ENCODE data around the gene UQCRFS1. TPM values are rescaled to one million over a fixed set of nuclear protein-coding genes. Genes with fewer than 3 reads are reported as not detected.
"Not testable (repeated sequence)": the region's sequence is repeated elsewhere in the genome, so short reads cannot be mapped to it uniquely, and the experiment has no call there.

Gene UQCRFS1
- total and polyA plus RNA-seq, 9 donors: 19.3 to 37.7 (median 23.8) TPM

DNA sequence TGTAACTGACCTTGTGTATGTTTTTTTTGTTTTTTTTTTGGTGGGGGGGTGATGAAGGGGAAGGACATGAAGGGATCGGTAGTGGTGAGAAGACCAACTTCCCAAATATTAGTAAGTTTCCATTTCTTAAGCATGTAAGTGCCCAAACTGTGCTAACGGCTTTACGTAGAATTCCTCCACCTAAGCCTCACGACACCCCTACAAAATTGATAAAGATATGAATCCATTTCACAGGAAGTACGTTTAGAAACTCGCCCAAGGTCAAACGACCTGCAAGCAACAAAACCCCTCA lies 649 bp downstream of the UQCRFS1 start:
- 0% methylated on average over 7 of the region's 7 CpGs for WGBS, 3 donors
- no peak for TF ChIP-seq POLR2A (IDR thresholded peaks at IDR 0.05)
- TF ChIP-seq EP300 (IDR thresholded peaks at IDR 0.05): no peak
- TF ChIP-seq, protein P1, sequence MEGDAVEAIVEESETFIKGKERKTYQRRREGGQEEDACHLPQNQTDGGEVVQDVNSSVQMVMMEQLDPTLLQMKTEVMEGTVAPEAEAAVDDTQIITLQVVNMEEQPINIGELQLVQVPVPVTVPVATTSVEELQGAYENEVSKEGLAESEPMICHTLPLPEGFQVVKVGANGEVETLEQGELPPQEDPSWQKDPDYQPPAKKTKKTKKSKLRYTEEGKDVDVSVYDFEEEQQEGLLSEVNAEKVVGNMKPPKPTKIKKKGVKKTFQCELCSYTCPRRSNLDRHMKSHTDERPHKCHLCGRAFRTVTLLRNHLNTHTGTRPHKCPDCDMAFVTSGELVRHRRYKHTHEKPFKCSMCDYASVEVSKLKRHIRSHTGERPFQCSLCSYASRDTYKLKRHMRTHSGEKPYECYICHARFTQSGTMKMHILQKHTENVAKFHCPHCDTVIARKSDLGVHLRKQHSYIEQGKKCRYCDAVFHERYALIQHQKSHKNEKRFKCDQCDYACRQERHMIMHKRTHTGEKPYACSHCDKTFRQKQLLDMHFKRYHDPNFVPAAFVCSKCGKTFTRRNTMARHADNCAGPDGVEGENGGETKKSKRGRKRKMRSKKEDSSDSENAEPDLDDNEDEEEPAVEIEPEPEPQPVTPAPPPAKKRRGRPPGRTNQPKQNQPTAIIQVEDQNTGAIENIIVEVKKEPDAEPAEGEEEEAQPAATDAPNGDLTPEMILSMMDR (IDR thresholded peaks at IDR 0.05): no peak
- peak overlapping the region; percentile 97 for H3K4me3 ChIP-seq
- H3K27me3 ChIP-seq: no peaks in the 10 kb centered on the region
- intact Hi-C loops (cut with DNase I): loop anchor here in 1 of 4 donors (10.0 kb wide), 1 partner anchor 582 kb away; no protein-coding TSS in a partner anchor
- DNase-seq: no peak
- H3K4me1 ChIP-seq (ENCODE audit: insufficient read depth): peaks cover 5% of the 10 kb centered on the region
- H3K36me3 ChIP-seq: no peaks in the 10 kb centered on the region
- no peaks in the 10 kb centered on the region for H3K9me3 ChIP-seq
- peak overlapping the region; percentile 68 to 87 for H3K27ac ChIP-seq

DNA sequence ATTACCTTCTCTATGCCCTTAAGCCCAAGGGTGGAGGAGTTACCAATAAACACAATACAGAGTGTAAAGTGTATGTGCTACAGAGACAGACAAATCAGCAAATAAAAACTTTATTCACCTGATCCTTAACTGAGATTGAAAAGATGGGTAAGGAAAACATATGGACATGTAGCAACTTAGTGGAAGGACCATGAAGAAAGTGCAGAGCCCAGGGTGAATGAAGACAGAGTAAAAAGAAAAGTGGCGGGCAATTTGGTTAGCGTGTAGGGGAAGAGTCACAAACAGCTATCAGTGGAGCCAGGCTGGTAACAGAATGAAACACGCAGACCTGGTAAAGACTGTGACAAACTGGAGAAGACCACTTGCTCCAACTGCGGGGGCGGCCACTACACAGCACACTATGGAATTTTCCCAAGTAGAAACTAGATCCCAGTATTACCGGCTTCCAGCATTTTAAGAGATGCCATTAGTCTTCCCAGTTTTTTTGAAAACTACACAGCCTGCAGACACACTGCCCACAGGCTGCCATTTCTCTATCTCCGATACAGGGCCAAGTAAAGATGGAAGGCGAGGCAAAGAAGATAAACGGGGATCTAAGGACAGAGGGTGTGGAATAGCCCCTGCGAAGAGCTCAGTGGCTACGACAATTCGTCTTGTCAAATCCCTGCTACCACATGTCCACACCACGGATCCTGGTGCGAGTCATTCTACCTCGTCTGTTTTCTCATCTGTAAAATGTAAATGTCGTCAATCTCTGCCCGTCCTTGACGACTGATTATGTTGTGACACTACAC lies 1.2 kb downstream of the UQCRFS1 start:
- WGBS, 3 donors: 32 to 37% (median 33%) methylated on average over 18 of the region's 18 CpGs
- no peak for DNase-seq
- Histone ChIP-seq H3K4me3 (peak overlapping the region; percentile 97), H3K27ac (peak overlapping the region in 1 of 2 donors; percentile 87), H3K4me1 (ENCODE audit: insufficient read depth) (peaks cover 5% of the 10 kb centered on the region), H3K9me3 (no peaks in the 10 kb centered on the region), H3K36me3 (no peaks in the 10 kb centered on the region), H3K27me3 (no peaks in the 10 kb centered on the region)
- TF ChIP-seq EP300 (IDR thresholded peaks at IDR 0.05) (no peak), POLR2A (IDR thresholded peaks at IDR 0.05) (no peak)
- TF ChIP-seq, protein P1 (IDR thresholded peaks at IDR 0.05): no peak
- intact Hi-C loops (cut with DNase I): loop anchor here in 1 of 4 donors (10.0 kb wide), 1 partner anchor 583 kb away; no protein-coding TSS in a partner anchor

DNA sequence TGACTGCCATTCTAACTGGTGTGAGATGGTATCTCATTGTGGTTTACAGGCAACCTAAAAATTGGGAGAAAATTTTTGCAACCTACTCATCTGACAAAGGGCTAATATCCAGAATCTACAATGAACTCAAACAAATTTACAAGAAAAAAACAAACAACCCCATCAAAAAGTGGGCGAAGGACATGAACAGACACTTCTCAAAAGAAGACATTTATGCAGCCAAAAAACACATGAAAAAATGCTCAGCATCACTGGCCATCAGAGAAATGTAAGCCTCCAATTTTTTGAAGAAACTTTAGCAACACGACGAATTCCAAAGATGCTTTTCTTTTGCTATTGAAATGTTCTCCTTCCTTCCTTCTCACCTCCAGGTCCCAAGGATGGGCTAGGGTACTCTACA lies 1.9 kb downstream of the UQCRFS1 start:
- intact Hi-C loops (cut with DNase I): loop anchor here in 1 of 4 donors (10.0 kb wide), 1 partner anchor 584 kb away; no protein-coding TSS in a partner anchor
- not testable (repeated sequence) for H3K36me3 ChIP-seq; H3K4me3 ChIP-seq; H3K27me3 ChIP-seq; H3K4me1 ChIP-seq (ENCODE audit: insufficient read depth); H3K27ac ChIP-seq; H3K9me3 ChIP-seq; DNase-seq
- WGBS, 3 donors: 95 to 99% (median 98%) methylated on average over 2 to 3 of the region's 3 CpGs

DNA sequence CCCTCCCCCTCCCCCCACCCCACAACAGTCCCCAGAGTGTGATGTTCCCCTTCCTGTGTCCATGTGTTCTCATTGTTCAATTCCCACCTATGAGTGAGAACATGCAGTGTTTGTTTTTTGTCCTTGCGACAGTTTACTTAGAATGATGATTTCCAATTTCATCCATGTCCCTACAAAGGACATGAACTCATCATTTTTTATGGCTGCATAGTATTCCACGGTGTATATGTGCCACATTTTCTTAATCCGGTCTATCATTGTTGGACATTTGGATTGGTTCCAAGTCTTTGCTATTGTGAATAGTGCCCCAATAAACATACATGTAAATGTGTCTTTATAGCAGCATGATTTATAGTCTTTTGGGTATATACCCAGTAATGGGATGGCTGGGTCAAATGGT lies 2.4 kb downstream of the UQCRFS1 start:
- H3K9me3 ChIP-seq; H3K27me3 ChIP-seq; DNase-seq; H3K36me3 ChIP-seq; H3K4me1 ChIP-seq (ENCODE audit: insufficient read depth); H3K4me3 ChIP-seq; H3K27ac ChIP-seq: not testable (repeated sequence)
- WGBS, 3 donors: 95 to 98% (median 97%) methylated on average over 3 of the region's 3 CpGs
- intact Hi-C loops (cut with DNase I): loop anchor here in 1 of 4 donors (10.0 kb wide), 1 partner anchor 584 kb away; no protein-coding TSS in a partner anchor

DNA sequence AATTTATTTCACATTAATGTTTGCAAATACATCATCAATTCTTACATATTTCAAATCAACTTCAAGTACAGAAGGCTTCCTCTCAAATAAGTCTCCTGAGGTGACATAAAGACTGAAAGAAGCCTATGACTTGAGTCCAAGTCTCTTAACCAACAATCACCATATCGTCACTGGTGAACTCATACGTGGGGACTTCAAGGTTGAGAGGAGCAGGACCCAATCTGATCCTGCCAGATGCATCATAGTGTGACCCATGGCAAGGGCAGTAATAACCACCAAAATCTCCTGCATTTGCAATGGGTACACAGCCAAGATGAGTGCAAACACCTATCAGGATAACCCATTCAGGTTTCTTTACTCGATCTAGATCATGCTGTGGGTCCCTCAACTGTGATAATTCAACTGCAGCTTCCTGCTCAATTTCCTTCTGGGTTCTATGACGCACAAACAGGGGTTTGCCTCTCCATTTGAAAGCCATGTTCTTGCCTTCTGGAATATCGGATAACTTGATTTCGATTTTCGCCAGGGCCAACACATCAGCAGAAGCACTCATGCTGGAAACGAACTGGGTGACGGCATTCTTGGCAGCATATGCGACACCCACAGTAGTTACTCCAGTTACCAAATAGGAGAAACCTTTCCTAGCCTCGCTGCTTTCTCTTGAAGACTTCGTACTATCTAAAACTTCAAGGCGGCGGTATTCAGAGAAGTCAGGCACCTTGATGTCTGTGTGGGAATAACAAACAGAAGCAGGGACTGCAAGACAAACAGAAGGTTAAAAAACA lies 5.4 kb downstream of the UQCRFS1 start:
- intact Hi-C loops (cut with DNase I); H3K4me3 ChIP-seq; H3K4me1 ChIP-seq (ENCODE audit: insufficient read depth); DNase-seq; H3K27ac ChIP-seq; H3K36me3 ChIP-seq; H3K27me3 ChIP-seq; H3K9me3 ChIP-seq: not testable (repeated sequence)
- WGBS, 3 donors: 93 to 96% (median 93%) methylated on average over 14 of the region's 14 CpGs

DNA sequence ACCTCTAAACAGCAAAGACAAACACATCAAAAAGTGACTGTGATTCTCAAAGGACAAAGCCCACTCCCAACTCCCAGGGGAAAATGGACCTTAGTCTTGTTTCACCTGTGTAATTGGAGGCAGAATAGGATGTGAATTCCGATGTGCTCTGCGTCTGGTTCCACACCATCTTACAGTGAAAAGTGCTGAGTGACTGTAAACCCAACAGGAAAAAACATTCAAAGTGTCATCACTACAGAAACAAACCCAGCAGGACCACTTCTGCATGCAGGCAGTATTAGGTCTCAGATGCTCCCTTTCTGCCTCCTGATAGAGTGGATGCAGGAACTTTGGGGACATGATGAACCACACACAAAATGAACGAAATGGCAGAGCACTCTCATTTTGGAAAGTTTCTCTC lies 6.5 kb downstream of the UQCRFS1 start:
- WGBS, 3 donors: 89 to 92% (median 92%) methylated on average over 3 of the region's 3 CpGs
- Histone ChIP-seq H3K36me3 (no peaks in the 10 kb centered on the region), H3K4me1 (ENCODE audit: insufficient read depth) (no peaks in the 10 kb centered on the region), H3K9me3 (no peaks in the 10 kb centered on the region), H3K27ac (no peak overlapping the region), H3K4me3 (no peak overlapping the region), H3K27me3 (no peaks in the 10 kb centered on the region)
- DNase-seq: no peak
- intact Hi-C loops (cut with DNase I): no loop called here
- TF ChIP-seq POLR2A (IDR thresholded peaks at IDR 0.05) (no peak), EP300 (IDR thresholded peaks at IDR 0.05) (no peak)
- TF ChIP-seq, protein P1 (IDR thresholded peaks at IDR 0.05): no peak

Data from ovary (tissue), 9 donors.